ENCODE measurements around the gene CBX3.
"Not testable (repeated sequence)": the region's sequence is repeated elsewhere in the genome, so short reads cannot be mapped to it uniquely, and the experiment has no call there.

CBX3 gene

GRCh38 chr7:26168458-26169023 lies 33.0 kb upstream of the CBX3 start:
- H3K27ac ChIP-seq = no peak overlapping the region
- DNase-seq (ENCODE audit: low read depth, low spot score) = no peak

GRCh38 chr7:26169271-26169670 lies 32.3 kb upstream of the CBX3 start:
- no peak for DNase-seq (ENCODE audit: low read depth, low spot score)
- H3K27ac ChIP-seq = no peak overlapping the region

- DNase-seq (ENCODE audit: low read depth, low spot score) = no peak
- no peak overlapping the region for H3K27ac ChIP-seq
Observed at GRCh38 chr7:26170663-26171062, 30.9 kb upstream of the CBX3 start.

- no peak for DNase-seq (ENCODE audit: low read depth, low spot score)
- H3K27ac ChIP-seq = no peak overlapping the region
Observed at GRCh38 chr7:26171601-26172000, 29.9 kb upstream of the CBX3 start.

- DNase-seq (ENCODE audit: low read depth, low spot score) = no peak
- H3K27ac ChIP-seq = no peak overlapping the region
Observed at GRCh38 chr7:26172048-26172447, 29.5 kb upstream of the CBX3 start.

- DNase-seq (ENCODE audit: low read depth, low spot score) = not testable (repeated sequence)
Observed at GRCh38 chr7:26175903-26176302, 25.6 kb upstream of the CBX3 start.

GRCh38 chr7:26176696-26177095 lies 24.8 kb upstream of the CBX3 start:
- DNase-seq (ENCODE audit: low read depth, low spot score); H3K27ac ChIP-seq: not testable (repeated sequence)

More at GRCh38 chr7:26175903-26176302, 25.6 kb upstream of the CBX3 start:
- not testable (repeated sequence) for H3K27ac ChIP-seq

- not testable (repeated sequence) for DNase-seq (ENCODE audit: low read depth, low spot score); H3K27ac ChIP-seq
Observed at GRCh38 chr7:26177269-26177668, 24.3 kb upstream of the CBX3 start.

- H3K27ac ChIP-seq = no peak overlapping the region
- no peak for DNase-seq (ENCODE audit: low read depth, low spot score)
Observed at GRCh38 chr7:26178272-26178960, 23.1 kb upstream of the CBX3 start.

GRCh38 chr7:26179422-26179821 lies 22.1 kb upstream of the CBX3 start:
- no peak for DNase-seq (ENCODE audit: low read depth, low spot score)
- no peak overlapping the region for H3K27ac ChIP-seq

GRCh38 chr7:26179826-26180497 lies 21.6 kb upstream of the CBX3 start:
- DNase-seq (ENCODE audit: low read depth, low spot score) = no peak
- H3K27ac ChIP-seq = no peak overlapping the region

GRCh38 chr7:26180792-26181198 lies 20.8 kb upstream of the CBX3 start:
- peak overlapping the region; percentile 1 for H3K27ac ChIP-seq
- no peak for DNase-seq (ENCODE audit: low read depth, low spot score)

- H3K27ac ChIP-seq = peak overlapping the region; percentile 1
- no peak for DNase-seq (ENCODE audit: low read depth, low spot score)
Observed at GRCh38 chr7:26181474-26182227, 19.9 kb upstream of the CBX3 start.

- no peak for DNase-seq (ENCODE audit: low read depth, low spot score)
- no peak overlapping the region for H3K27ac ChIP-seq
Observed at GRCh38 chr7:26182283-26182682, 19.3 kb upstream of the CBX3 start.

- no peak for DNase-seq (ENCODE audit: low read depth, low spot score)
- H3K27ac ChIP-seq = no peak overlapping the region
Observed at GRCh38 chr7:26182706-26183105, 18.8 kb upstream of the CBX3 start.

- DNase-seq (ENCODE audit: low read depth, low spot score) = no peak
- H3K27ac ChIP-seq = peak overlapping the region; percentile 28
Observed at GRCh38 chr7:26183545-26184280, 17.8 kb upstream of the CBX3 start.

- not testable (repeated sequence) for DNase-seq (ENCODE audit: low read depth, low spot score)
- H3K27ac ChIP-seq = peak overlapping the region; percentile 28
Observed at GRCh38 chr7:26184281-26185101, 17.1 kb upstream of the CBX3 start.

GRCh38 chr7:26185131-26185843 lies 16.3 kb upstream of the CBX3 start:
- no peak for DNase-seq (ENCODE audit: low read depth, low spot score)
- peak overlapping the region; percentile 28 for H3K27ac ChIP-seq

GRCh38 chr7:26185844-26186180 lies 15.7 kb upstream of the CBX3 start:
- H3K27ac ChIP-seq = no peak overlapping the region
- DNase-seq (ENCODE audit: low read depth, low spot score) = no peak

Measured in epithelial cell of prostate (primary cell).